ENCODE results near the gene NFATC1.

DNA sequence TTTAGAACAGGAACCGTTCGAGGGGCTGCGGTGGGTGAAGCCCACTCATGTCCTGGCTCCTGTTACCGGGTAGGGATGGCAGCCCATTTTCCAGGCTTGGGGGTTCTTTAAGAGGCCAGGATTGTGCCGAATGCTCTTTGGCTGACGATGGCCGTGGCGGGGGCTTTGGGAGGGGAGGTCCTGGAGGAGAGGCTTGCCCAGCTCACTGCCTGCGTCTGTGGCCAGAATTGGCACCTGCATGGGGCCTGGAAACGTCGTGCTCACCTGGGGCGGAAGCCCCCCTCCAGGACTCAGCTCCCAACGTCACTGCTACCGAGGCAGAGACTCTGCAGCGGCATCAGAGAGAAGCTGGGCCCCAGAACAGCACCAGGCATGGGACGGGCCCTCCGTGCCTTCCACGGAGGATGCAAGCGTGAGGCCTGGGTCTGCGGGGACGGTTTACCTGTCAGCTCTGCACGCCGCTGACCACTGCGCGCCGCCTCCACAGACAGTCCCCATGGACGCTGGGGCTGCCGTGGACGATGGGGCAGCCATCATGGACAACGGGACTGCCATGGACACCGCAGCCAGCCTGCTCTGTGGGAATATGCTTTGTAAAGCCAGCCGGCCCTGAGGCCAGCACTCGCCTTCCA lies 82.9 kb downstream of the NFATC1 start:
- TF ChIP-seq, protein P1, sequence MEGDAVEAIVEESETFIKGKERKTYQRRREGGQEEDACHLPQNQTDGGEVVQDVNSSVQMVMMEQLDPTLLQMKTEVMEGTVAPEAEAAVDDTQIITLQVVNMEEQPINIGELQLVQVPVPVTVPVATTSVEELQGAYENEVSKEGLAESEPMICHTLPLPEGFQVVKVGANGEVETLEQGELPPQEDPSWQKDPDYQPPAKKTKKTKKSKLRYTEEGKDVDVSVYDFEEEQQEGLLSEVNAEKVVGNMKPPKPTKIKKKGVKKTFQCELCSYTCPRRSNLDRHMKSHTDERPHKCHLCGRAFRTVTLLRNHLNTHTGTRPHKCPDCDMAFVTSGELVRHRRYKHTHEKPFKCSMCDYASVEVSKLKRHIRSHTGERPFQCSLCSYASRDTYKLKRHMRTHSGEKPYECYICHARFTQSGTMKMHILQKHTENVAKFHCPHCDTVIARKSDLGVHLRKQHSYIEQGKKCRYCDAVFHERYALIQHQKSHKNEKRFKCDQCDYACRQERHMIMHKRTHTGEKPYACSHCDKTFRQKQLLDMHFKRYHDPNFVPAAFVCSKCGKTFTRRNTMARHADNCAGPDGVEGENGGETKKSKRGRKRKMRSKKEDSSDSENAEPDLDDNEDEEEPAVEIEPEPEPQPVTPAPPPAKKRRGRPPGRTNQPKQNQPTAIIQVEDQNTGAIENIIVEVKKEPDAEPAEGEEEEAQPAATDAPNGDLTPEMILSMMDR (IDR thresholded peaks at IDR 0.05; ENCODE audit: low read depth, low read length): no peak
- no peak for TF ChIP-seq EZH2phosphoT487 (IDR thresholded peaks at IDR 0.05; ENCODE audit: low read depth)

All from OCI-LY3 (cell line).